Cortex of kidney (tissue), 1 donor: Measurements from ENCODE around the gene ASNSD1.
"Not testable (repeated sequence)": the region's sequence is repeated elsewhere in the genome, so short reads cannot be mapped to it uniquely, and the experiment has no call there.

ENCODE experiments used
- DNase-seq: peaks from one replicate; lab custom pipeline; 2025; lab: John Stamatoyannopoulos, UW

ASNSD1 gene

GRCh38 chr2:189648846-189649509, 12.3 kb upstream of the ASNSD1 start:
- no peak for DNase-seq

- no peak for DNase-seq
These were observed 10.0 kb upstream of the ASNSD1 start for GRCh38 chr2:189651284-189651683.

- not testable (repeated sequence) for DNase-seq
These were observed 7.8 kb upstream of the ASNSD1 start for GRCh38 chr2:189653464-189653863.

GRCh38 chr2:189654641-189655040, 6.6 kb upstream of the ASNSD1 start:
- no peak for DNase-seq

- DNase-seq: no peak
These were observed 3.4 kb upstream of the ASNSD1 start for GRCh38 chr2:189657867-189658266.

GRCh38 chr2:189658306-189659212, 2.7 kb upstream of the ASNSD1 start:
- DNase-seq: no peak

GRCh38 chr2:189659734-189660133, 1.5 kb upstream of the ASNSD1 start:
- no peak for DNase-seq

- no peak for DNase-seq
These were observed 484 bp upstream of the ASNSD1 start for GRCh38 chr2:189660803-189661147.

- DNase-seq: no peak
These were observed 680 bp downstream of the ASNSD1 start for GRCh38 chr2:189661957-189662321.

GRCh38 chr2:189662669-189663226, 1.5 kb downstream of the ASNSD1 start:
- no peak for DNase-seq

- not testable (repeated sequence) for DNase-seq
These were observed 2.1 kb downstream of the ASNSD1 start for GRCh38 chr2:189663319-189663718.

GRCh38 chr2:189669913-189670312, 8.7 kb downstream of the ASNSD1 start:
- no peak for DNase-seq

GRCh38 chr2:189673661-189674373, 12.6 kb downstream of the ASNSD1 start:
- DNase-seq: no peak

GRCh38 chr2:189674374-189675112, 13.3 kb downstream of the ASNSD1 start, which contains the start of gene ANKAR:
TSS of gene ANKAR (plus strand) at chr2:189674670. CDS start at chr2:189676491, 1,821 bp downstream.
- DNase-seq: no peak

- no peak for DNase-seq
These were observed 15.2 kb downstream of the ASNSD1 start for GRCh38 chr2:189676471-189676870.

GRCh38 chr2:189679226-189679625, 18.0 kb downstream of the ASNSD1 start:
- DNase-seq: no peak

GRCh38 chr2:189681203-189681602, 19.9 kb downstream of the ASNSD1 start:
- no peak for DNase-seq

- DNase-seq: no peak
These were observed 20.6 kb downstream of the ASNSD1 start for GRCh38 chr2:189681903-189682302.

GRCh38 chr2:189683348-189683747, 22.1 kb downstream of the ASNSD1 start:
- no peak for DNase-seq

- DNase-seq: no peak
These were observed 23.6 kb downstream of the ASNSD1 start for GRCh38 chr2:189684811-189685210.

GRCh38 chr2:189685540-189686229, 24.4 kb downstream of the ASNSD1 start:
- DNase-seq: no peak
